Activated T-helper 1 cell treated with anti-CD3 and anti-CD28 coated beads, Interleukin-12 subunit alpha, Interleukin-12 subunit beta, Interleukin-2, Interleukin-4 antibody, amounts not matched to agents 30 ng/mL and 10 ng/mL and 1 ng/mL, durations not matched to agents 14 hours and 24 hours and 36 hours (primary cell): ENCODE results near the gene CLMN. TPM values are rescaled to one million over a fixed set of nuclear protein-coding genes. Genes with fewer than 3 reads are reported as not detected.

Experiments used
- DNase-seq: peaks from one replicate; pipeline ENCODE4 v3.0.0; 2021; ENCODE audit warnings: low spot score
- H3K27ac Mint-ChIP-seq: one replicate; pipeline ENCODE4 v1.8.0; 2021; ENCODE audit warnings: mild to moderate bottlenecking, mixed read lengths
- H3K27me3 Mint-ChIP-seq: one replicate; pipeline ENCODE4 v1.8.0; 2022; ENCODE audit warnings: mild to moderate bottlenecking, moderate library complexity, mixed read lengths; ENCODE audit not compliant: insufficient read depth
- H3K36me3 Mint-ChIP-seq: one replicate; pipeline ENCODE4 v1.8.0; 2021; ENCODE audit warnings: low read depth, mixed read lengths
- H3K4me1 Mint-ChIP-seq: one replicate; pipeline ENCODE4 v1.8.0; 2021; ENCODE audit warnings: low read depth, mixed read lengths
- H3K4me3 Mint-ChIP-seq: one replicate; pipeline ENCODE4 v1.8.0; 2021; ENCODE audit warnings: mild to moderate bottlenecking, moderate library complexity, mixed read lengths
- H3K9me3 Mint-ChIP-seq: one replicate; pipeline ENCODE4 v1.8.0; 2021; ENCODE audit warnings: mixed read lengths
- intact Hi-C: fragments of 100-400 bp; cut with micrococcal nuclease; formaldehyde crosslinking; loops from one replicate; pipeline ENCODE4 v1.15.1; 2024
- total RNA-seq: library from RNA; stranded (reverse); gene quantifications from 2 replicates; pipeline ENCODE4 v1.2.3, GENCODE V29; 2022

CLMN gene
- total RNA-seq, 1 donor from 2014 or later: 0.80 TPM

GRCh38 chr14:95313707-95314106, 6.0 kb downstream of the CLMN start:
- Mint-ChIP-seq H3K27me3 (peaks cover 20% of the 10 kb centered on the region), H3K4me1 (peaks cover 12% of the 10 kb centered on the region), H3K36me3 (no peaks in the 10 kb centered on the region), H3K9me3 (no peaks in the 10 kb centered on the region), H3K4me3 (no peak overlapping the region), H3K27ac (no peak overlapping the region)
- intact Hi-C loops: loop anchor here (1.0 kb wide), 2 partner anchors 48 to 53 kb away; no protein-coding TSS in a partner anchor
- DNase-seq: no peak

- no peak for DNase-seq
- Mint-ChIP-seq H3K27ac (no peak overlapping the region), H3K27me3 (peaks cover 16% of the 10 kb centered on the region), H3K36me3 (no peaks in the 10 kb centered on the region), H3K4me1 (peaks cover 12% of the 10 kb centered on the region), H3K4me3 (no peak overlapping the region), H3K9me3 (no peaks in the 10 kb centered on the region)
- intact Hi-C loops: no loop called here
These were observed 6.5 kb downstream of the CLMN start for GRCh38 chr14:95313190-95313589.

GRCh38 chr14:95312311-95312710, 7.4 kb downstream of the CLMN start:
- intact Hi-C loops: no loop called here
- Mint-ChIP-seq H3K36me3 (no peaks in the 10 kb centered on the region), H3K4me1 (peaks cover 12% of the 10 kb centered on the region), H3K4me3 (no peak overlapping the region), H3K27ac (no peak overlapping the region), H3K9me3 (no peaks in the 10 kb centered on the region), H3K27me3 (peaks cover 11% of the 10 kb centered on the region)
- DNase-seq: no peak

GRCh38 chr14:95311752-95312151, 8.0 kb downstream of the CLMN start:
- H3K27me3 Mint-ChIP-seq: peaks cover 10% of the 10 kb centered on the region
- intact Hi-C loops: no loop called here
- no peaks in the 10 kb centered on the region for H3K9me3 Mint-ChIP-seq

GRCh38 chr14:95310635-95311380, 8.9 kb downstream of the CLMN start:
- Mint-ChIP-seq H3K9me3 (no peaks in the 10 kb centered on the region), H3K4me3 (no peak overlapping the region), H3K27me3 (peaks cover 10% of the 10 kb centered on the region), H3K4me1 (peaks cover 12% of the 10 kb centered on the region), H3K27ac (no peak overlapping the region), H3K36me3 (no peaks in the 10 kb centered on the region)
- intact Hi-C loops: no loop called here
- DNase-seq: no peak

More at GRCh38 chr14:95311752-95312151, 8.0 kb downstream of the CLMN start:
- no peak overlapping the region for H3K4me3 Mint-ChIP-seq
- peaks cover 12% of the 10 kb centered on the region for H3K4me1 Mint-ChIP-seq
- H3K36me3 Mint-ChIP-seq: no peaks in the 10 kb centered on the region
- no peak for DNase-seq
- no peak overlapping the region for H3K27ac Mint-ChIP-seq

GRCh38 chr14:95309261-95310051, 10.3 kb downstream of the CLMN start:
- H3K27ac Mint-ChIP-seq: no peak overlapping the region
- H3K36me3 Mint-ChIP-seq: no peaks in the 10 kb centered on the region
- intact Hi-C loops: no loop called here
- H3K27me3 Mint-ChIP-seq: peaks cover 10% of the 10 kb centered on the region
- H3K9me3 Mint-ChIP-seq: no peaks in the 10 kb centered on the region
- peaks cover 5% of the 10 kb centered on the region for H3K4me1 Mint-ChIP-seq
- no peak for DNase-seq
- no peak overlapping the region for H3K4me3 Mint-ChIP-seq

GRCh38 chr14:95308073-95308472, 11.6 kb downstream of the CLMN start:
- Mint-ChIP-seq H3K27ac (no peak overlapping the region), H3K4me3 (no peak overlapping the region), H3K4me1 (no peaks in the 10 kb centered on the region), H3K36me3 (no peaks in the 10 kb centered on the region), H3K9me3 (no peaks in the 10 kb centered on the region), H3K27me3 (peaks cover 10% of the 10 kb centered on the region)
- intact Hi-C loops: no loop called here
- DNase-seq: no peak

GRCh38 chr14:95307402-95308041, 12.2 kb downstream of the CLMN start:
- peaks cover 8% of the 10 kb centered on the region for H3K27me3 Mint-ChIP-seq
- no peaks in the 10 kb centered on the region for H3K4me1 Mint-ChIP-seq
- no peak overlapping the region for H3K4me3 Mint-ChIP-seq

GRCh38 chr14:95305940-95306339, 13.8 kb downstream of the CLMN start:
- no peaks in the 10 kb centered on the region for H3K4me1 Mint-ChIP-seq
- H3K27ac Mint-ChIP-seq: no peak overlapping the region
- peaks cover 6% of the 10 kb centered on the region for H3K27me3 Mint-ChIP-seq
- H3K36me3 Mint-ChIP-seq: no peaks in the 10 kb centered on the region
- intact Hi-C loops: no loop called here
- no peak for DNase-seq
- no peaks in the 10 kb centered on the region for H3K9me3 Mint-ChIP-seq
- H3K4me3 Mint-ChIP-seq: no peak overlapping the region

More at GRCh38 chr14:95307402-95308041, 12.2 kb downstream of the CLMN start:
- H3K9me3 Mint-ChIP-seq: no peaks in the 10 kb centered on the region
- no peak for DNase-seq
- H3K27ac Mint-ChIP-seq: no peak overlapping the region
- intact Hi-C loops: no loop called here
- no peaks in the 10 kb centered on the region for H3K36me3 Mint-ChIP-seq

GRCh38 chr14:95305145-95305544, 14.6 kb downstream of the CLMN start:
- Mint-ChIP-seq H3K9me3 (no peaks in the 10 kb centered on the region), H3K27me3 (peaks cover 6% of the 10 kb centered on the region), H3K4me1 (no peaks in the 10 kb centered on the region), H3K4me3 (no peak overlapping the region), H3K27ac (no peak overlapping the region), H3K36me3 (no peaks in the 10 kb centered on the region)
- intact Hi-C loops: no loop called here
- no peak for DNase-seq

- Mint-ChIP-seq H3K27ac (no peak overlapping the region), H3K4me1 (no peaks in the 10 kb centered on the region), H3K36me3 (no peaks in the 10 kb centered on the region), H3K9me3 (no peaks in the 10 kb centered on the region), H3K4me3 (no peak overlapping the region), H3K27me3 (peaks cover 4% of the 10 kb centered on the region)
- intact Hi-C loops: no loop called here
- no peak for DNase-seq
These were observed 15.4 kb downstream of the CLMN start for GRCh38 chr14:95304342-95304741.

- Mint-ChIP-seq H3K27ac (no peak overlapping the region), H3K27me3 (peaks cover 4% of the 10 kb centered on the region), H3K9me3 (no peaks in the 10 kb centered on the region), H3K36me3 (no peaks in the 10 kb centered on the region), H3K4me1 (no peaks in the 10 kb centered on the region), H3K4me3 (no peak overlapping the region)
- intact Hi-C loops: no loop called here
- DNase-seq: no peak
These were observed 16.2 kb downstream of the CLMN start for GRCh38 chr14:95303552-95303951.
